Heart left ventricle (tissue), 13 donors: Measurements from ENCODE around the gene ALDH3B1.

Source experiments
- CTCF ChIP-seq, 12 donors: fragments of 200-600 bp; sonication (generic) in 4 of 12; IDR thresholded peaks; one replicate each; pipeline versions ENCODE4 v1.5.0 to v1.8.0; 2018 to 2022; ENCODE audit warnings: antibody characterized with exemption in 12 of 12, mild to moderate bottlenecking in 5 of 12
- POLR2A ChIP-seq, 2 donors: fragments of 450-650 bp; IDR thresholded peaks; one replicate each; pipeline ENCODE4 v1.6.1; 2017; ENCODE audit warnings: antibody characterized with exemption in 2 of 2, mild to moderate bottlenecking in 2 of 2, moderate library complexity in 2 of 2
- donor health status: ischemic (EF 13 %, LVEDD 7.1; RV severe dilation, severe dysfunction).
- donor health status: DM: no; HTN: yes; CAD: no.
- donor health status: DM: no; HTN: no; CAD: no.
- donor health status: ischemic (EF 25% LVEDD 6.9; RV normal size, moderate dysfunction).
- donor health status: ischemic (EF 25% LVEDD 5.7; RV mildly dilated, moderate dysfunction).
- donor health status: ischemic (EF 35%, LVEDD 5.7; RV mildly dilated, moderate dysfunction).
- donor health status: nonischemic (EF 11% LVEDD 7.7; RV severe dilation, severe dysfunction).
- donor health status: DM: yes; HTN: yes; CAD: no.
- donor health status: PGD.
- donor health status: ischemic (EF 29% LVEDD 5.4; RV normal size, mild dysfunction).
- donor health status: nonischemic (EF 23%, LVEDD 6.1; RV moderate dilation, normal function).

- TF ChIP-seq POLR2A (IDR thresholded peaks at IDR 0.05) (no peak), CTCF (IDR thresholded peaks at IDR 0.05) (no peak)
Measured at GRCh38 chr11:67996051-67996450, 14.1 kb upstream of the ALDH3B1 start.
